Neural progenitor cell (in vitro differentiated cells): ENCODE measurements around the gene SPOCK3. TPM values are rescaled to one million over a fixed set of nuclear protein-coding genes. Genes with fewer than 3 reads are reported as not detected.

Source experiments
- DNase-seq: peaks from one replicate; pipeline ENCODE4 v3.0.0-alpha.2; 2016; ENCODE audit warnings: low spot score
- H2AFZ ChIP-seq: fragments of 200-600 bp; sonication (generic); replicated peaks from 2 replicates; pipeline ENCODE4 v1.6.1; 2016; ENCODE audit warnings: antibody characterized with exemption
- H3F3A ChIP-seq: fragments of 200-600 bp; sonication (generic); 2 replicates; pipeline ENCODE4 v1.6.1; 2016; ENCODE audit warnings: antibody characterized with exemption, low read depth
- H3K27ac ChIP-seq: fragments of 200-600 bp; sonication (generic); 2 replicates; pipeline ENCODE4 v1.5.1; 2016; ENCODE audit warnings: mild to moderate bottlenecking
- H3K27me3 ChIP-seq: fragments of 200-600 bp; sonication (generic); 2 replicates; pipeline ENCODE4 v1.6.1; 2016; ENCODE audit warnings: mild to moderate bottlenecking, moderate library complexity
- H3K36me3 ChIP-seq: fragments of 200-600 bp; sonication (generic); 2 replicates; pipeline ENCODE4 v1.5.1; 2016
- H3K4me1 ChIP-seq: fragments of 200-600 bp; sonication (generic); 2 replicates; pipeline ENCODE4 v1.6.1; 2016; ENCODE audit warnings: mixed run types
- H3K4me2 ChIP-seq: fragments of 200-600 bp; sonication (generic); 2 replicates; pipeline ENCODE4 v1.6.1; 2016
- H3K4me3 ChIP-seq: fragments of 200-600 bp; sonication (generic); 2 replicates; pipeline ENCODE4 v1.5.1; 2016
- H3K79me2 ChIP-seq: fragments of 200-600 bp; sonication (generic); 2 replicates; pipeline ENCODE4 v1.6.1; 2016; ENCODE audit warnings: low read depth
- H3K9ac ChIP-seq: fragments of 200-600 bp; sonication (generic); 2 replicates; pipeline ENCODE4 v1.6.1; 2016
- H3K9me3 ChIP-seq: fragments of 200-600 bp; sonication (generic); 2 replicates; pipeline ENCODE4 v1.5.1; 2016; ENCODE audit warnings: low read depth
- H4K20me1 ChIP-seq: fragments of 200-600 bp; sonication (generic); 2 replicates; pipeline ENCODE4 v1.6.1; 2016; ENCODE audit warnings: low read depth
- H3K27ac Mint-ChIP-seq: 3 replicates; pipeline ENCODE4 v1.8.0; 2021; ENCODE audit warnings: mixed read lengths
- H3K27me3 Mint-ChIP-seq: 2 replicates; pipeline ENCODE4 v1.8.0; 2022; ENCODE audit warnings: low read depth, mild to moderate bottlenecking, inconsistent platforms, moderate library complexity, mixed read lengths; ENCODE audit not compliant: insufficient read depth
- H3K36me3 Mint-ChIP-seq: 3 replicates; pipeline ENCODE4 v1.8.0; 2021; ENCODE audit warnings: mixed read lengths
- H3K4me1 Mint-ChIP-seq: 3 replicates; pipeline ENCODE4 v1.8.0; 2021; ENCODE audit warnings: mixed read lengths
- H3K4me3 Mint-ChIP-seq: 3 replicates; pipeline ENCODE4 v1.8.0; 2021; ENCODE audit warnings: mild to moderate bottlenecking, moderate library complexity, mixed read lengths
- H3K9me3 Mint-ChIP-seq: 3 replicates; pipeline ENCODE4 v1.8.0; 2020; ENCODE audit warnings: mixed read lengths
- EZH2 ChIP-seq: fragments of 200-600 bp; sonication (generic); IDR thresholded peaks from 2 replicates; pipeline ENCODE4 v1.6.1; 2017; ENCODE audit warnings: antibody characterized with exemption, mild to moderate bottlenecking, moderate library complexity
- EZH2phosphoT487 ChIP-seq: fragments of 200-600 bp; sonication (generic); IDR thresholded peaks from 2 replicates; pipeline ENCODE4 v1.6.1; 2017; ENCODE audit warnings: antibody characterized with exemption
- total RNA-seq: library from RNA; depleted of rRNA; stranded (reverse); fragments of >200 nt; gene quantifications from 2 replicates; pipeline ENCODE4 v1.2.3, GENCODE V29; 2015; ENCODE audit warnings: low replicate concordance
- TF ChIP-seq, protein P1 (sequence below): fragments of 200-600 bp; sonication (generic); IDR thresholded peaks from 2 replicates; pipeline ENCODE4 v1.5.1; 2017; ENCODE audit warnings: antibody characterized with exemption, mild to moderate bottlenecking

The SPOCK3 gene
- total RNA-seq, 1 donor from 2014 or later: 0.21 TPM

DNA sequence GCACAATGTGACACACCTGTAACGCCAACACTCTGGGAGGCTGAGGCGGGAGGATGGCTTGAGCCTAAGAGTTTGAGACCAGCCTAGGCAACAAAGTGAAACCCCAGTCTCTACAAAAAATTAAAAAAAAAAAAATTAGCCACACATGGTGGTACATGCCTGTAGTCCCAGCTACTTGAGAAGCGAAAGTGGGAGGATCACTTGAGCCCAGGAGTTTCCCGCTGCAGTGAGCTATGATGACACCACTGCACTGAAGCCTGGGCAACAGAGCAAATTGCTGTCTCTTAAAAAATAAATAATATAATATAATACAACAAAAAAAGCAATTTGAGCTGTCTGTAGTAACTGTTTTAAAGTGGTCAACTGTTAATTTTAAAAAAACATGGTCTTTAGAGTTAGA, 13.2 kb downstream of the SPOCK3 start:
- no peaks in the 10 kb centered on the region for H3K9me3 Mint-ChIP-seq
- TF ChIP-seq EZH2phosphoT487 (no peak), EZH2 (no peak)
- TF ChIP-seq, protein P1, sequence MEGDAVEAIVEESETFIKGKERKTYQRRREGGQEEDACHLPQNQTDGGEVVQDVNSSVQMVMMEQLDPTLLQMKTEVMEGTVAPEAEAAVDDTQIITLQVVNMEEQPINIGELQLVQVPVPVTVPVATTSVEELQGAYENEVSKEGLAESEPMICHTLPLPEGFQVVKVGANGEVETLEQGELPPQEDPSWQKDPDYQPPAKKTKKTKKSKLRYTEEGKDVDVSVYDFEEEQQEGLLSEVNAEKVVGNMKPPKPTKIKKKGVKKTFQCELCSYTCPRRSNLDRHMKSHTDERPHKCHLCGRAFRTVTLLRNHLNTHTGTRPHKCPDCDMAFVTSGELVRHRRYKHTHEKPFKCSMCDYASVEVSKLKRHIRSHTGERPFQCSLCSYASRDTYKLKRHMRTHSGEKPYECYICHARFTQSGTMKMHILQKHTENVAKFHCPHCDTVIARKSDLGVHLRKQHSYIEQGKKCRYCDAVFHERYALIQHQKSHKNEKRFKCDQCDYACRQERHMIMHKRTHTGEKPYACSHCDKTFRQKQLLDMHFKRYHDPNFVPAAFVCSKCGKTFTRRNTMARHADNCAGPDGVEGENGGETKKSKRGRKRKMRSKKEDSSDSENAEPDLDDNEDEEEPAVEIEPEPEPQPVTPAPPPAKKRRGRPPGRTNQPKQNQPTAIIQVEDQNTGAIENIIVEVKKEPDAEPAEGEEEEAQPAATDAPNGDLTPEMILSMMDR: no peak
- H3K27ac ChIP-seq: no peak overlapping the region
- H3K27ac Mint-ChIP-seq: no peak overlapping the region
- H3F3A ChIP-seq: peaks cover 4% of the 10 kb centered on the region
- H3K4me1 ChIP-seq: no peaks in the 10 kb centered on the region
- no peak overlapping the region for H3K4me3 ChIP-seq
- H3K36me3 ChIP-seq: no peaks in the 10 kb centered on the region
- no peak for DNase-seq
- no peaks in the 10 kb centered on the region for H3K79me2 ChIP-seq
- no peaks in the 10 kb centered on the region for H3K36me3 Mint-ChIP-seq
- no peak overlapping the region for H2AFZ ChIP-seq
- no peak overlapping the region for H3K4me3 Mint-ChIP-seq
- H3K27me3 ChIP-seq: no peaks in the 10 kb centered on the region
- no peaks in the 10 kb centered on the region for H3K27me3 Mint-ChIP-seq
- no peaks in the 10 kb centered on the region for H3K9me3 ChIP-seq
- H3K9ac ChIP-seq: no peak overlapping the region
- no peaks in the 10 kb centered on the region for H4K20me1 ChIP-seq
- no peaks in the 10 kb centered on the region for H3K4me1 Mint-ChIP-seq
- no peak overlapping the region for H3K4me2 ChIP-seq

DNA sequence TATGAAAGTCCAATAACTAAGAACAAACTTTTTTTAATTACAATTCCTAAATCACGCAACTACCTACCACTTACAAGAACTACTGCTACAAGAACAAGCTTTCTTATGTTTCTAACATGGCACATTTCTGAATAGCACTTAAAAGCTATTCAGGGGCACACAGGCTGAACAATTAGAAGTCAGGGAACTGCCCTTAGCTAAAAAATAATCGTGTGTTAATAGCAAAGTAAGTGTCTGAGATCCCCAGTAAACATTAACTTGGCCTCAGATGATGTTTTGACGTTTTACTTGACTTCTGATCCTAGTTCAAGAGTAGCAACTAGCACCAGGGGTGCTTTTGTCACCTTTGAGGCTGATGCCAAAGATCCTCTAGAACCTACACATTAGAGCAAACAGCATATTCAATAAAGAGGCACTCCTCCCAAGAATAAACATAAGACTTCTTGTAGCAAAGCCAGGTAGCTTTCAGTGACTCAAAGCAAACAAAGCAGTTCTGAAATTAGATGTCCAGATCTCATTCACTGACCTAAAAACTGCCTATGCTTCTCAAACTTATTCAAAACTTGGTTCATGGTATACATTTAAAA, 16.2 kb downstream of the SPOCK3 start:
- H3K4me1 ChIP-seq: no peaks in the 10 kb centered on the region
- no peaks in the 10 kb centered on the region for H3K9me3 Mint-ChIP-seq
- no peaks in the 10 kb centered on the region for H3K9me3 ChIP-seq
- H3K79me2 ChIP-seq: no peaks in the 10 kb centered on the region
- H3K27me3 Mint-ChIP-seq: no peaks in the 10 kb centered on the region
- H2AFZ ChIP-seq: no peak overlapping the region
- no peak overlapping the region for H3K9ac ChIP-seq
- H3K4me2 ChIP-seq: no peak overlapping the region
- H4K20me1 ChIP-seq: no peaks in the 10 kb centered on the region
- DNase-seq: no peak
- H3K4me3 Mint-ChIP-seq: no peak overlapping the region
- H3K27me3 ChIP-seq: no peaks in the 10 kb centered on the region
- H3K27ac Mint-ChIP-seq: no peak overlapping the region
- peaks cover 4% of the 10 kb centered on the region for H3F3A ChIP-seq
- H3K27ac ChIP-seq: no peak overlapping the region
- H3K36me3 Mint-ChIP-seq: no peaks in the 10 kb centered on the region
- no peak for TF ChIP-seq EZH2phosphoT487
- no peak for TF ChIP-seq EZH2
- TF ChIP-seq, protein P1: no peak
- H3K36me3 ChIP-seq: no peaks in the 10 kb centered on the region
- H3K4me3 ChIP-seq: no peak overlapping the region
- no peaks in the 10 kb centered on the region for H3K4me1 Mint-ChIP-seq

- no peak overlapping the region for H2AFZ ChIP-seq
- H3K79me2 ChIP-seq: no peaks in the 10 kb centered on the region
- no peaks in the 10 kb centered on the region for H3K4me1 ChIP-seq
- H3K27ac ChIP-seq: no peak overlapping the region
- no peaks in the 10 kb centered on the region for H3K36me3 ChIP-seq
- Mint-ChIP-seq H3K27ac (no peak overlapping the region), H3K4me3 (no peak overlapping the region), H3K9me3 (no peaks in the 10 kb centered on the region), H3K27me3 (no peaks in the 10 kb centered on the region), H3K4me1 (no peaks in the 10 kb centered on the region), H3K36me3 (no peaks in the 10 kb centered on the region)
- H3K9ac ChIP-seq: no peak overlapping the region
- H3K9me3 ChIP-seq: no peaks in the 10 kb centered on the region
- H3K4me3 ChIP-seq: no peak overlapping the region
- DNase-seq: no peak
- H3K4me2 ChIP-seq: no peak overlapping the region
- H4K20me1 ChIP-seq: no peaks in the 10 kb centered on the region
- H3F3A ChIP-seq: peaks cover under 1% of the 10 kb centered on the region
- H3K27me3 ChIP-seq: no peaks in the 10 kb centered on the region
- no peak for TF ChIP-seq EZH2phosphoT487
- TF ChIP-seq, protein P1: no peak
- no peak for TF ChIP-seq EZH2
These were observed 17.5 kb downstream of the SPOCK3 start for GRCh38 chr4:167216783-167217182.
